ENCODE results near the gene GSTA3. TPM values are rescaled to one million over a fixed set of nuclear protein-coding genes. Genes with fewer than 3 reads are reported as not detected.

The GSTA3 gene
- total RNA-seq: not detected

DNA sequence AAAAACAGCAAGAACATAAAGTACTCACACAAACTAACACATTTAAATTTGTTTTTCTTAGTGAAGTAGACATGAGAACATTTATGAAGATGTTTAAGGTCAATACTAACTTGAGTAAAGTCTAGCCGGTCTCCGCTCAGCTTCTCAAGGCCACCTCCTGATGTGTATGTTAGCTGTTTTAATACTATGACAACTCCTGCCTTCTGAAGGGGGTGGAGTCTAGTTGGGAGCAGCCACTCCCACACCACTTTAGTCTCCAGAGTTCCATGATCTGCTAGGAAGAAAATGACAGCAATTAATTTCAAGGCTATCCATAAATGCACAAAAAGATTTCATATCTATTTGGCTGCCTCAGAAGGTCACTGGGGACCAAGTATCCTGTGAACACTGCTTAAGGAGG lies at the start of gene GSTA3:
Gene GSTA3 (minus strand): TSS at position 168 of the 400 bp plus-strand sequence. CDS start 3,864 bp downstream, outside the sequence.
- no peak for DNase-seq (ENCODE audit: low spot score)
- Histone ChIP-seq H3K27ac (no peak within 1 kb of the TSS), H3K9me3 (no peaks in the 10 kb centered on the region), H3K36me3 (no peaks in the 10 kb centered on the region), H3K4me1 (ENCODE audit: control insufficient read depth in 1 of 2, low read depth in 2 of 2) (no peaks in the 10 kb centered on the region), H3K4me3 (no peak within 1 kb of the TSS), H3K27me3 (replicated peaks; ENCODE audit: insufficient read depth) (no peaks in the 10 kb centered on the region)
- TF ChIP-seq, protein P1, sequence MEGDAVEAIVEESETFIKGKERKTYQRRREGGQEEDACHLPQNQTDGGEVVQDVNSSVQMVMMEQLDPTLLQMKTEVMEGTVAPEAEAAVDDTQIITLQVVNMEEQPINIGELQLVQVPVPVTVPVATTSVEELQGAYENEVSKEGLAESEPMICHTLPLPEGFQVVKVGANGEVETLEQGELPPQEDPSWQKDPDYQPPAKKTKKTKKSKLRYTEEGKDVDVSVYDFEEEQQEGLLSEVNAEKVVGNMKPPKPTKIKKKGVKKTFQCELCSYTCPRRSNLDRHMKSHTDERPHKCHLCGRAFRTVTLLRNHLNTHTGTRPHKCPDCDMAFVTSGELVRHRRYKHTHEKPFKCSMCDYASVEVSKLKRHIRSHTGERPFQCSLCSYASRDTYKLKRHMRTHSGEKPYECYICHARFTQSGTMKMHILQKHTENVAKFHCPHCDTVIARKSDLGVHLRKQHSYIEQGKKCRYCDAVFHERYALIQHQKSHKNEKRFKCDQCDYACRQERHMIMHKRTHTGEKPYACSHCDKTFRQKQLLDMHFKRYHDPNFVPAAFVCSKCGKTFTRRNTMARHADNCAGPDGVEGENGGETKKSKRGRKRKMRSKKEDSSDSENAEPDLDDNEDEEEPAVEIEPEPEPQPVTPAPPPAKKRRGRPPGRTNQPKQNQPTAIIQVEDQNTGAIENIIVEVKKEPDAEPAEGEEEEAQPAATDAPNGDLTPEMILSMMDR (IDR thresholded peaks at IDR 0.05): no peak
- no peak for ATAC-seq (ENCODE audit: insufficient number of reproducible peaks, low FRiP score, low read depth)

DNA sequence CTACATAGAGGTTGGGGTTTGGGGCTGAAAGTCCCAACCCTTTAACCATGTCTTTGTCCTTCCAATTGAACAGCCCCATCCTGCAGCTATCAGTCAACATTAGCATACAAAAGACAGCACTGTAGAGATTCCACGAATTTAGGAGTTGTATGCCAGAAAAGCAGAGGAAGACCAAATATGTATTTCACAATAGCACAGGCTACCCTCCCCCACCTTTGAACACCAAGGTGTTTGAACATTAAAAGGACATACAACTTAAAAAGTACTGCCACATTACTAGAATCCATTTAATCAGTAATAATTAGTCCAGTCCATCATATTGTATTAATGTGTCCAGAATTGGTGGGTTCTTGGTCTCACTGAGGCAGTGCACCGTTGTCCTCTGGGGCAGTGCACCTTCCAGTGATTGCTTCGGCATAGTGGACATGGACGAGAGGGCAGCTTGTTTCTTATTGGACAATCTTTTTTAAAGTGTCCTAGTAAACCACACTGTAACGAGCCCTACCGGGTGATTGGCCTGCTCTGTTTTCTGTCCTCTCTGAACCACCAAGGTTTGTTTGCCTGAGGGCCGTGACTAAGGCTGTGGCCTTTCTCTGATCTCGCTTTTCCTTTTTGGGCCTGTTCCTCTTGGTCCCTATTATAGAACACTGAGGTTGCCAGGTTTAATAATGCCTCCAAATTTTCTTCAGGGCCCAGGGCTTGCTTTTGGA lies 49.2 kb upstream of the GSTA3 start:
- Histone ChIP-seq H3K36me3 (no peaks in the 10 kb centered on the region), H3K27me3 (replicated peaks; ENCODE audit: insufficient read depth) (no peaks in the 10 kb centered on the region), H3K4me1 (ENCODE audit: control insufficient read depth in 1 of 2, low read depth in 2 of 2) (no peaks in the 10 kb centered on the region), H3K27ac (no peak overlapping the region), H3K9me3 (no peaks in the 10 kb centered on the region), H3K4me3 (no peak overlapping the region)
- TF ChIP-seq, protein P1 (IDR thresholded peaks at IDR 0.05): no peak
- ATAC-seq (ENCODE audit: insufficient number of reproducible peaks, low FRiP score, low read depth) (no peak), DNase-seq (ENCODE audit: low spot score) (no peak)

DNA sequence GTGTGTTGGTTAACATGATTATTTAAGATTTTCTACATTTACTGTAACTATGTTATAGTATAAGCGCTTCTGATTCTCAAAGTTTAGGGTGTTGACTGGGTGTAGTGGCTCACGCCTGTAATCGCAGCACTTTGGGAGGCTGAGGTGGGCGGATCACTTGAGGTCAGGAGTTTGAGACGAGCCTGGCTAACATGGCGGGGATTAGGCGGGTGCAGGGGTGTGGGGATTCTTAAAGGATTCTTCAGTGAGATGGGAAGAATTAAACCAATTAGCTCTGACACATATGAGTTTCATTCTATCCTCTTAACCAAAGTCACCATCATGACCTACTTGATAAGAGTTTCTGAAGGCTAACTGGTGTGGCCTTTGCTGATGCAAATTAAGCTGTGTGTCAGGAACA lies 46.4 kb upstream of the GSTA3 start:
- DNase-seq (ENCODE audit: low spot score): no peak
- Histone ChIP-seq H3K36me3 (no peaks in the 10 kb centered on the region), H3K4me3 (no peak overlapping the region), H3K9me3 (no peaks in the 10 kb centered on the region), H3K4me1 (ENCODE audit: control insufficient read depth in 1 of 2, low read depth in 2 of 2) (no peaks in the 10 kb centered on the region), H3K27ac (no peak overlapping the region), H3K27me3 (replicated peaks; ENCODE audit: insufficient read depth) (no peaks in the 10 kb centered on the region)
- TF ChIP-seq, protein P1 (IDR thresholded peaks at IDR 0.05): no peak
- no peak for ATAC-seq (ENCODE audit: insufficient number of reproducible peaks, low FRiP score, low read depth)

DNA sequence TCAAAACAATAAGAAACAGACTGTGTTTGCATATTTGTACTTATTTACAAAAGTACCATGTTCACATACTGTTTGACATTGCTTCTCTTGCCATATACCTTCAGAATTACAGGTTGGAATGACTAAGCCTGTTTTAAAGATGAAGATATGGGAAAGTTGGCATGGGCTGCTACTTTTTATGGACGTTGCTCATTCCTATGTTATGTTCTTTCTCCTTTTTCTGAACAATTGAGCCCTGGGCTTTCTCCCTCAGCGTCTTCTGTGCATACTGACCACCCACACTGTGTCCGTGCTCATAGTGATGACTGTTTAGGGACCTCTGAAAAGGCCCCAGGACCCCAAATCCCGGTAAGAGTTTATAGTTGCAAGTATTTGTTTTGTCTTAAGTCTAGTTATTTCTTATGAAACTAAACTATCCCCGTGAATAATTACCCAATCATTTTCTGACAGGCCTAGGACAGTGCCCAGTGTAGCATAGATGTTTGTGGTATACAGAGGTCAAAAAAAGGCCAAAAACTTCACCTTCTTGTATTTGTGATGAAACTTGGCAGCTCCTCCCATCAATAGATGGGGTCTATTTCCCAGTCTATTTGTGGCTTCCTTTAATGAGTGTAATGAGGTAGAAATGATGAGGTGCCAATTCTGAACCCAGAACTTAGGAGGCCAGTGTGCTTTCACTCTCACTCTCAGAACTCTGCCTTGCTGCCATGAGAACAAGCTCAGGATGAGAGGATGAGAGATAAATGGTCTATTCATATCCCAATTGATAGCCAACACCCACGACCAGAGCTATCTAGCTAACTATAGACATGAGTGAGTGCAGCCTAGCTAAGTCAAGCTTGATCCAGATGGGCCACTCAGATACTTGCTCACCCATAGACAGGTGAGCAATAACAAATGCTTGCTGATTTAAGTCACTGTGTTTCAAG lies 44.7 kb upstream of the GSTA3 start:
- no peaks in the 10 kb centered on the region for H3K4me1 ChIP-seq (ENCODE audit: control insufficient read depth in 1 of 2, low read depth in 2 of 2)

More for the DNA sequence above, 44.7 kb upstream of the GSTA3 start:
- no peak for DNase-seq (ENCODE audit: low spot score)
- Histone ChIP-seq H3K27me3 (replicated peaks; ENCODE audit: insufficient read depth) (no peaks in the 10 kb centered on the region), H3K4me3 (no peak overlapping the region), H3K9me3 (no peaks in the 10 kb centered on the region), H3K36me3 (no peaks in the 10 kb centered on the region), H3K27ac (no peak overlapping the region)
- TF ChIP-seq, protein P1 (IDR thresholded peaks at IDR 0.05): no peak
- ATAC-seq (ENCODE audit: insufficient number of reproducible peaks, low FRiP score, low read depth): no peak
